GM12891 (cell line): Measurements from ENCODE around the gene GIPC1.

ENCODE experiments used
- PAX5 ChIP-seq: IDR thresholded peaks from 2 replicates; pipeline ENCODE4 v1.6.1; 2011; ENCODE audit warnings: low read length, moderate library complexity, mild to moderate bottlenecking; ENCODE audit not compliant: insufficient read depth, severe bottlenecking
- POLR2A ChIP-seq: IDR thresholded peaks from 2 replicates; pipeline ENCODE4 v1.6.1; 2011; ENCODE audit warnings: low read depth, low read length, control low read depth
- POLR2AphosphoS5 ChIP-seq: IDR thresholded peaks from 2 replicates; pipeline ENCODE4 v1.6.1; 2011; ENCODE audit warnings: low read depth, low read length, control low read depth
- POU2F2 ChIP-seq: IDR thresholded peaks from 2 replicates; pipeline ENCODE4 v1.6.1; 2011; ENCODE audit warnings: low read depth, mild to moderate bottlenecking, control low read depth, low read length, moderate library complexity
- SPI1 ChIP-seq: IDR thresholded peaks from 2 replicates; pipeline ENCODE4 v1.6.1; 2011; ENCODE audit warnings: low read depth, low read length, control low read depth
- TAF1 ChIP-seq: IDR thresholded peaks from 2 replicates; pipeline ENCODE4 v1.6.1; 2011; ENCODE audit warnings: low read depth, low read length, control low read depth

DNA sequence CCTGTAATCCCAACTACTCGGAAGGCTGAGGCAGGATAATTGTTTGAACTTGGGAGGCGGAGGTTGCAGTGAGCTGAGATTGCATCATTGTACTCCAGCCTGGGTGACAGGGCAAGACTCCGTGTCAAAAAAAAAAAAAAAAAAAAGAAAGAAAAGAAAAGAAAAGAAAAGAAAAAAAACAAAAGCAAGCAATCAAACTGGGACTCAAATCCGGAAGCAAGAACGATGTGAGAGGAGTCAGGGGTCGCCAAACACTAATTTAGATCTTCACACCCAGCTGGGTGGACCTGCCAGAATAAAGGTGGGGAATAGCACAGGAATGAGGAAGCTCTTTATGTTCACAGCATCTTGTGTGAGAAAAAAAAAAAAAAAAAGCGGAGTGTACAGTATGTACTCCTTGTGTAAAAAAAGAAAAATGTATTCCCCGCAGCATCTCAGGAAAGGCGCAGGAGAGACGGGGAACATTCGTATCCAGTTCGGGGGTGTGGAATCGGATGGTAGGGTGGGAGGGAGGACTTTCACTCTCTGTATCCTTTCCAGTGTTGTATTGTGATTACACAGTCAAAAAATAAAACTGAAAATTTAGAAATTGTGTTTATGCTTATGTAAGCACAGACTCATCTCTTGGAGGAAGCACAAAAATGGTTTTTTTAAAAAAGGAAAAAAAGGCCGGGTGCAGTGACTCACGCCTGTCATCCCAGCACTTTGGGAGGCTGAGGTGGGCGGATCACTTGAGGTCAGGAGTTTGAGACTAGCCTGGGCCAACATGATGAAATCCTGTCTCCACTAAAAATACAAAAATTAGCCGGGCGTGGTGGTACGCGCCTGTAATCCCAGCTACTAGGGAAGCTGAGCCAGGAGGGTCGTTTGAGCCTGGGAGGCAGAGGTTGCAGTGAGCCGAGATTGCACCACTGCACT, 14.6 kb upstream of the GIPC1 start:
- TF ChIP-seq POLR2A (no peak), SPI1 (no peak), POLR2AphosphoS5 (no peak), TAF1 (no peak), PAX5 (no peak), POU2F2 (no peak)
